SH-SY5Y (cell line): ENCODE results near the gene POGLUT2.

ENCODE experiments used
- GATA2 ChIP-seq: IDR thresholded peaks from 2 replicates; pipeline ENCODE4 v1.6.1; 2011; ENCODE audit warnings: mild to moderate bottlenecking, low read depth, low read length
- GATA3 ChIP-seq: IDR thresholded peaks from 2 replicates; pipeline ENCODE4 v1.6.1; 2011; ENCODE audit warnings: low read depth, mild to moderate bottlenecking, low read length, moderate library complexity

DNA sequence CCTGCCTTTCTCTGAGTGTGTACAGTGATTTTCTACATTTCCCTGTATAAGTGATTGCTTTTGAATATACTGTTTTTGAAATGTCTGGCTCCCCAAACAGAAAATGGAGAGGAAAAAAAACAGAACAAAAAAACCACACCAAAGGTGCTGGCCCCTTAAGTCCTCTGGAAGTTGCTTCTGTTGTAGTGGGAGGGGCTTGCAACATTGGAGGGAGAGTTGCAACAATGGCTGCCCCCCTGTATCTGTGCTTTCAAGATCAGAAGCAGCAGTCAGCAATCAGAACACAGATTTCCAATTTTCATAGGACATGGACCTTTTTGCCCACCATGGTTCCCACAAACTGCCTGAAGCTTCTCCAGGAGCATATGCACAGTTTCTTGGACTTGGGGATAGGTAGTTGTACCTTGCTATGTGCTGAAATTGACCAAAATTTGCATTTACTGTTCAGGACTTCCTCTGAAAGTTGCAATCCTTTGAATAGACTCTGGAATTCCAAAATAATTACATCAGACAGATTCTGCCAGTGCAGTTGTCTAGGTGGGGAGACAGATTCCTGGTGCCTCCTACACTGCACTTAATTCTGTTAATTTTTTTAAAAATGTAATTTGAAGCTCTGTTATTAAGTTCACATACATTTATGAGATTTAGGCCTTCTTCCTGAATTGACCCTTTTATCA lies 14.0 kb upstream of the POGLUT2 start:
- TF ChIP-seq GATA2 (no peak), GATA3 (no peak)
